ENCODE data around the gene MYDGF.
A peak's percentile ranks its signal among the peaks of the same experiment; 100 is the strongest.

- TF ChIP-seq, protein P1, sequence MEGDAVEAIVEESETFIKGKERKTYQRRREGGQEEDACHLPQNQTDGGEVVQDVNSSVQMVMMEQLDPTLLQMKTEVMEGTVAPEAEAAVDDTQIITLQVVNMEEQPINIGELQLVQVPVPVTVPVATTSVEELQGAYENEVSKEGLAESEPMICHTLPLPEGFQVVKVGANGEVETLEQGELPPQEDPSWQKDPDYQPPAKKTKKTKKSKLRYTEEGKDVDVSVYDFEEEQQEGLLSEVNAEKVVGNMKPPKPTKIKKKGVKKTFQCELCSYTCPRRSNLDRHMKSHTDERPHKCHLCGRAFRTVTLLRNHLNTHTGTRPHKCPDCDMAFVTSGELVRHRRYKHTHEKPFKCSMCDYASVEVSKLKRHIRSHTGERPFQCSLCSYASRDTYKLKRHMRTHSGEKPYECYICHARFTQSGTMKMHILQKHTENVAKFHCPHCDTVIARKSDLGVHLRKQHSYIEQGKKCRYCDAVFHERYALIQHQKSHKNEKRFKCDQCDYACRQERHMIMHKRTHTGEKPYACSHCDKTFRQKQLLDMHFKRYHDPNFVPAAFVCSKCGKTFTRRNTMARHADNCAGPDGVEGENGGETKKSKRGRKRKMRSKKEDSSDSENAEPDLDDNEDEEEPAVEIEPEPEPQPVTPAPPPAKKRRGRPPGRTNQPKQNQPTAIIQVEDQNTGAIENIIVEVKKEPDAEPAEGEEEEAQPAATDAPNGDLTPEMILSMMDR (tag by site-specific recombination; IDR thresholded peaks at IDR 0.05) = no peak
- TF ChIP-seq, protein P2, sequence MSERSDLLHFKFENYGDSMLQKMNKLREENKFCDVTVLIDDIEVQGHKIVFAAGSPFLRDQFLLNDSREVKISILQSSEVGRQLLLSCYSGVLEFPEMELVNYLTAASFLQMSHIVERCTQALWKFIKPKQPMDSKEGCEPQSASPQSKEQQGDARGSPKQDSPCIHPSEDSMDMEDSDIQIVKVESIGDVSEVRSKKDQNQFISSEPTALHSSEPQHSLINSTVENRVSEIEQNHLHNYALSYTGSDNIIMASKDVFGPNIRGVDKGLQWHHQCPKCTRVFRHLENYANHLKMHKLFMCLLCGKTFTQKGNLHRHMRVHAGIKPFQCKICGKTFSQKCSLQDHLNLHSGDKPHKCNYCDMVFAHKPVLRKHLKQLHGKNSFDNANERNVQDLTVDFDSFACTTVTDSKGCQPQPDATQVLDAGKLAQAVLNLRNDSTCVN (tag by site-specific recombination; optimal IDR thresholded peaks at IDR 0.05) = peak; percentile 33
- TF ChIP-seq, protein P3, sequence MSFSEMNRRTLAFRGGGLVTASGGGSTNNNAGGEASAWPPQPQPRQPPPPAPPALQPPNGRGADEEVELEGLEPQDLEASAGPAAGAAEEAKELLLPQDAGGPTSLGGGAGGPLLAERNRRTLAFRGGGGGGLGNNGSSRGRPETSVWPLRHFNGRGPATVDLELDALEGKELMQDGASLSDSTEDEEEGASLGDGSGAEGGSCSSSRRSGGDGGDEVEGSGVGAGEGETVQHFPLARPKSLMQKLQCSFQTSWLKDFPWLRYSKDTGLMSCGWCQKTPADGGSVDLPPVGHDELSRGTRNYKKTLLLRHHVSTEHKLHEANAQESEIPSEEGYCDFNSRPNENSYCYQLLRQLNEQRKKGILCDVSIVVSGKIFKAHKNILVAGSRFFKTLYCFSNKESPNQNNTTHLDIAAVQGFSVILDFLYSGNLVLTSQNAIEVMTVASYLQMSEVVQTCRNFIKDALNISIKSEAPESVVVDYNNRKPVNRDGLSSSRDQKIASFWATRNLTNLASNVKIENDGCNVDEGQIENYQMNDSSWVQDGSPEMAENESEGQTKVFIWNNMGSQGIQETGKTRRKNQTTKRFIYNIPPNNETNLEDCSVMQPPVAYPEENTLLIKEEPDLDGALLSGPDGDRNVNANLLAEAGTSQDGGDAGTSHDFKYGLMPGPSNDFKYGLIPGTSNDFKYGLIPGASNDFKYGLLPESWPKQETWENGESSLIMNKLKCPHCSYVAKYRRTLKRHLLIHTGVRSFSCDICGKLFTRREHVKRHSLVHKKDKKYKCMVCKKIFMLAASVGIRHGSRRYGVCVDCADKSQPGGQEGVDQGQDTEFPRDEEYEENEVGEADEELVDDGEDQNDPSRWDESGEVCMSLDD (tag by site-specific recombination; IDR thresholded peaks at IDR 0.05) = peak; percentile 57
- TF ChIP-seq ZBTB7A (tag by site-specific recombination; IDR thresholded peaks at IDR 0.05; ENCODE audit: low read depth) = no peak
- TF ChIP-seq KLF17 (tag by site-specific recombination; IDR thresholded peaks at IDR 0.05) = peak; percentile 63; the same call in 1 of the 2 replicates
- no peak for TF ChIP-seq ZNF239 (tag by site-specific recombination; IDR thresholded peaks at IDR 0.05)
- TF ChIP-seq ZBTB11 (tag by site-specific recombination; conservative IDR thresholded peaks at IDR 0.05; ENCODE audit: low read depth) = peak; percentile 66; the same call in 1 of the 2 replicates
- no peak for TF ChIP-seq ZNF274 (IDR thresholded peaks at IDR 0.05; ENCODE audit: low read length)
- TF ChIP-seq ZNF274 (tag by site-specific recombination; IDR thresholded peaks at IDR 0.05; ENCODE audit: borderline replicate concordance) = no peak
- no peak for TF ChIP-seq YY1 (tag by site-specific recombination; IDR thresholded peaks at IDR 0.05)
- TF ChIP-seq ZNF121 (tag by site-specific recombination; IDR thresholded peaks at IDR 0.05) = peak; percentile 45; the same call in 1 of the 2 replicates
- no peak for TF ChIP-seq ZNF174 (tag by site-specific recombination; IDR thresholded peaks at IDR 0.05)
- TF ChIP-seq ZNF354C (tag by site-specific recombination; IDR thresholded peaks at IDR 0.05; ENCODE audit: borderline replicate concordance, low read depth) = no peak
- TF ChIP-seq ZNF555 (tag by site-specific recombination; conservative IDR thresholded peaks at IDR 0.05) = no peak
These were observed 31.2 kb downstream of the MYDGF start, which contains the start of gene TNFAIP8L1 for GRCh38 chr19:4638828-4639530.
